Mucosa of descending colon (tissue), 3 donors: ENCODE data around the gene FH. TPM values are rescaled to one million over a fixed set of nuclear protein-coding genes. Genes with fewer than 3 reads are reported as not detected.

Experiments used
- ATAC-seq: fragments of 200-7000 bp; cut with Tn5 transposase; one replicate; pipeline ENCODE4 v1.9.1; 2020; ENCODE audit warnings: mild to moderate bottlenecking, moderate library complexity
- DNase-seq, 3 donors: peaks; one replicate each; pipeline ENCODE4 v3.0.0-alpha.2; 2020
- H3K36me3 ChIP-seq: fragments of 200-600 bp; one replicate; pipeline ENCODE4 v1.8.0; 2021; ENCODE audit warnings: low read depth, mild to moderate bottlenecking
- H3K4me1 ChIP-seq: fragments of 200-600 bp; one replicate; pipeline ENCODE4 v1.8.0; 2021; ENCODE audit warnings: low read depth, mild to moderate bottlenecking
- H3K4me3 ChIP-seq: fragments of 200-600 bp; one replicate; pipeline ENCODE4 v1.8.0; 2021; ENCODE audit warnings: mild to moderate bottlenecking
- H3K9me3 ChIP-seq: fragments of 200-600 bp; one replicate; pipeline ENCODE4 v1.8.0; 2021; ENCODE audit warnings: mild to moderate bottlenecking
- CTCF ChIP-seq: fragments of 200-600 bp; IDR thresholded peaks from one replicate; pipeline ENCODE4 v1.8.0; 2022; ENCODE audit warnings: antibody characterized with exemption, mild to moderate bottlenecking
- intact Hi-C, 2 donors: fragments of 100-400 bp; cut with DNase I in 1 of 2; cut with micrococcal nuclease in 1 of 2; formaldehyde crosslinking; loops; one replicate each; pipeline versions ENCODE4 v1.11.0 to v1.11.1; 2022; cut with DNase I, micrococcal nuclease
- total RNA-seq, 3 donors: library from RNA; stranded (reverse); fragmentation: NEBNext Ultra II Directional in 2 of 3; extraction: Animal tissue kit (Norgen Biotek cat#: 25700) in 2 of 3; gene quantifications; one replicate each; pipeline versions ENCODE4 v1.2.1 to v1.2.4, GENCODE V29; 2021 to 2023
- donor health status: DM: no; HTN: no; CAD: no; lungs with moderate emphysema.
- donor health status: DM: no; HTN: no; CAD: no.
- donor health status: DM: no; HTN: yes; CAD: no.

The FH gene
- total RNA-seq, 3 donors from 2014 or later, result 81.0 to 103 (median 96.0) TPM

DNA sequence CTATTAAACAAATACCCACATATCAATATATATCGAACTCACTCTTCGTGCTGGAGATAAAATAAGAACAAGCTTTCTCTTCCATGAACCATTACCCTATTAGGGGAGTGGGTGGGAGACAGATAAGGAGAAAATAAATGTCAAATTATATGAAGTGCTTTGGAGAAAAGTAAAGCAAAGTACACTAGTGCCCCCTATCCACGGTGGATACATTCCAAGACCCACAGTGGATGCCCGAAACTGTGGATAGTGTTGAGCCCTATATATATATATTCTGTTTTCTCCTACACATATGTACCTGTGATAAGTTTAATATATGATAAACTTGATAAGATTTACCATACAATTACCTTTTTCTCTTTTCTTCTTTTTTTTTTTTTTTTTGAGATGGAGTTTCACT lies 54.6 kb downstream of the FH start:
- no peak for ATAC-seq
- intact Hi-C loops, result no loop called here
- H3K9me3 ChIP-seq, result no peaks in the 10 kb centered on the region

GRCh38 chr1:241462391-241462790 lies 57.2 kb downstream of the FH start:
- no peaks in the 10 kb centered on the region for H3K36me3 ChIP-seq
- no peaks in the 10 kb centered on the region for H3K4me1 ChIP-seq
- TF ChIP-seq CTCF, result no peak
- H3K4me3 ChIP-seq, result no peak overlapping the region
- DNase-seq (no peak), ATAC-seq (no peak)
- intact Hi-C loops, result no loop called here
- H3K9me3 ChIP-seq, result no peaks in the 10 kb centered on the region

More for the DNA sequence above, 54.6 kb downstream of the FH start:
- H3K4me3 ChIP-seq, result no peak overlapping the region
- H3K36me3 ChIP-seq, result no peaks in the 10 kb centered on the region
- DNase-seq, result no peak
- no peaks in the 10 kb centered on the region for H3K4me1 ChIP-seq
- TF ChIP-seq CTCF, result no peak

DNA sequence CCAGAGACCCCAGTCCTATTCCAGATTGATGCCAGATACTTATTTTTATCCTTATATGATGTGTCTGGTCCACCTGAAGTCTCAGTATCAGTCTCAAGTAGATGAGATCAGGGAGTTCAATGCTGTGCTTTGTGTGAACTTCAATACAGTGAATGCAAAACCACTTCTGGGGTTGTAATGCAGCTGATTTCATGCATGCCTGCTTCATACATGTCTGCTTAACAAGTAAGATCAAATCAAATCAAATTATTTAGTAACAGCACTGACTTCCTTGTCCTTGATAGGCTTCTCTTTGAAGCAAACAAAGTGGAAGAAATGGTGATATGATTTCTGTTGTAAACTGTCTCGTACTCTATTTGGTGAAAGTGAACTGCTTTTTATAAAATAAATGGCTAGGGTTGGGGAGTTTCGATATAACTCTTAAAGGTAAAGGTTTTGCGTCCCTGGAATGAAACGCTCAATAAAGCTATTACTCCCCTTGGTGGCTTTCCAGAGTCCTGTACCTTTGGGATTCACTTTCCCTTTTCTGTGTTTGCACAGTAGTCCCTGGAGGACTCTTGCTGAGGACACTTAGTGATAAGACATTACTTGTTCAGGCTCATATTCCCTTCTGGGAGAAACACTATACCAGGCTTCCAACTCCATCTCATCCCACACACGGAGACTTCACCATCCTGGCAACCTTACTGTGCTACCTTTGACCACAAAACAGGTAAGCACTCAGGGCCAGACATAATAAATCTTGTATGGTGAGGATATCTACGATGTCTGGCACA lies 59.3 kb downstream of the FH start:
- intact Hi-C loops, result no loop called here
- TF ChIP-seq CTCF, result no peak
- no peaks in the 10 kb centered on the region for H3K9me3 ChIP-seq
- no peak overlapping the region for H3K4me3 ChIP-seq
- ATAC-seq, result no peak
- H3K36me3 ChIP-seq, result no peaks in the 10 kb centered on the region
- no peaks in the 10 kb centered on the region for H3K4me1 ChIP-seq
- no peak for DNase-seq

GRCh38 chr1:241459186-241459802 lies 60.3 kb downstream of the FH start:
- DNase-seq, result no peak
- Histone ChIP-seq H3K4me3 (no peak overlapping the region), H3K36me3 (no peaks in the 10 kb centered on the region), H3K4me1 (no peaks in the 10 kb centered on the region), H3K9me3 (no peaks in the 10 kb centered on the region)
- no peak for ATAC-seq
- TF ChIP-seq CTCF, result no peak
- intact Hi-C loops, result no loop called here

DNA sequence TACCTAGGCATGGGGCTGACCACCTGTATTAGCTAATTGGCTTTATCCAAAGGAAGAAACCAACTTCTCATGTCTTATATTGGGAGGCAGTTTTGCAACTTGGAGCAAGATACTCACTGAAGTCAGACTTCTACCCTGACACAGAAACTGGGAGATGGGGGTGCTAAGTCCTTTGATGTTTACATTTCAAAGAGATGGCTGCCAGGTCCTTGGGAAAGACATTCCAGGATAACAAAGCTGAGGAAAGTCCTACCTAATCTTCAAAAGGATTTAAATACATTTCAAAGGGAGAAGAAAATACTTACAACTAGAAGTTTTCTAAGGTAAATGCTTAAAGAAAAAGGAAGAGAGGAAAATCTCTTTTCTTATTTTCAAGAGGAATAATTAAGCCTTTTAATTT lies 62.1 kb downstream of the FH start:
- H3K36me3 ChIP-seq, result no peaks in the 10 kb centered on the region
- intact Hi-C loops, result no loop called here
- no peak for TF ChIP-seq CTCF
- DNase-seq, result no peak
- no peak for ATAC-seq
- H3K4me3 ChIP-seq, result no peak overlapping the region
- H3K4me1 ChIP-seq, result no peaks in the 10 kb centered on the region
- no peaks in the 10 kb centered on the region for H3K9me3 ChIP-seq
